CD4-positive, alpha-beta T cell treated with Interleukin-15 for 4 hours (primary cell): Measurements from ENCODE around the gene SYK.
"Not testable (repeated sequence)": the region's sequence is repeated elsewhere in the genome, so short reads cannot be mapped to it uniquely, and the experiment has no call there.

Source experiments
- DNase-seq: peaks from one replicate; pipeline ENCODE4 v3.0.0-alpha.2; 2020; ENCODE audit warnings: low spot score

Gene SYK

DNA sequence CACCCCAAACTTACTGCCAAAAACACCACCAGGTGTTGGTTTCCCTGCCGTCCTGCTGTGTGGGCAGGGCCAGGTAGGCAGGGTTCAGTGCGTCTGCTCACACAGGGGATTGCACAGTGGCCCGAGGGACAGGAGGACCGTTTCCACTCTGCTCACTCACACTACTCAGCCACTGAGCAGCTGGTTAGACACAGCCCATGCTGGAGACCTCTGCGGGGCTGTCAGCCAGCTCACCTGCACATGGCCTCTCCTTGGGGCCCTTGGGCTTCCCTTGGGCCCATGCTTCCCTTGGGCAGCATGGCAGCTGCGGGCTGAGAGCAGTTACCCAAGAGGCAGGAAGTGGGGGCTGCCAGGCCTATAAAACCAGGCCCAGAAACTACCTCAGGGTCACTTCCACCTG, 79.0 kb downstream of the SYK start:
- no peak for DNase-seq

- DNase-seq = no peak
These were observed 80.0 kb downstream of the SYK start for GRCh38 chr9:90881648-90882047.

- DNase-seq = no peak
These were observed 81.5 kb downstream of the SYK start for GRCh38 chr9:90882991-90883600.

DNA sequence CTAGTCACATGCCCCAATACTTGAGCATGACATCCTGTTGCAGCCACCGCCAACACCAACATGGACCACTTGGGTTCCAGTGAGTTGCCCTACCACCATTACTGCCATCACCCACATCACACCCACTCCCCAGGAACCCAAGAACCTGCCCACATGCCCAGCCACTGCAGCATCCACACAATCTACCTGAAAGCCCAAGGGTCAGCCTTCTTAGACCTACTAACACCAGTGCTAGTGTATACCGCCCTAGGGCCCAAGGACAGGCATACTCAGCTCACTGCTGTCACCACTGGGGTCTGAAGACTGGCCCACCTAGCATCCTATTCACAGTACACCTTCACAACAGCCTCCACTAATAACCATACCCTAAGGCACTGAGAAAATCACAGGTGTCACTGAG, 82.0 kb downstream of the SYK start:
- DNase-seq = no peak

DNA sequence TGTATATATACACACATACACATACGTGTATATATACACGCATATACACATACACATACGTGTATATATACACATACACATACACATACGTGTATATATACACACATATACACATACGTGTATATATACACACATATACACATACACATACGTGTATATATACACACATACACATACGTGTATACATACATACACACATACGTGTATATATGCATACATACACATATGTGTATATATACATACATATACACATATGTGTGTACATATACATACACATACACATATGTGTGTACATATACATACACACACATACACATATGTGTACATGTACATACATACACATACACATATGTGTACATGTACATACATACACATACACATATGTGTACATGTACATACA, 82.6 kb downstream of the SYK start:
- no peak for DNase-seq

DNA sequence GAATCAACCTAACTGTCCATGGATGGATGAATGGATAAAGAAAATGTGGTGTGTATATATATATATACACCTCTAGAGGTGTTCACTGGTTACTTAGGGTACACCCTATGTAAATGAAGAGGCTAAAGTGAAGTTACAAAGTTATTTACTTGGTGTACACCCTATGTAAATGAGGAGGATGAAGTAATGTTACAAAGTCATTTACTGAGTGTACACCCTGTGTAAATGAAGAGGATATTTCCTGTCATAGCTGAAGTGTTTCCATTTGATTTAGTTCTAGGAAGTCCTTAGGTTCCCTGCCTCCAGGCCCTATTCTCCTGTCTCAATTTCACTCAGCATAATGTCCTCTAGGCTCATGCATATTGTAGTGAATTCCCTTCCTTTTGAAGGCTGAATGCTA, 85.2 kb downstream of the SYK start:
- not testable (repeated sequence) for DNase-seq

DNA sequence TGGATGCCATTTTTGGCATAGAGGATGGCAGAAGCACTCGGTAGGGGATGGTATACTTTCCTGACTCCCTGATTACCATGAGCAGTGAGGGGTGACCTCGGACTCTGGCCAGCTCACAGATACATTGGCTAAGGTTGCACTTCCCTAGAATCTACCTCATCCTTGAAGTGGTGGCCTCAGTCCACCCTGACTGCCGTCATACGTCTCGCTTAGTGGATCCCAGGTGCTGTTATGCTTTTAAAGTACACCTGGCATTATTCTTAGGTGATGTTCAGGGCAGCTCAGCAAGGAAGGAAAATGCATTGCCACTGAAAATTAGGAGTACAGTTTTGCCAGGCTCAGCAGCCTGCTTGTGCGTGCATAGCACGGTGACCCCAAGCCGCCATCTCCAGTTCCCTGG, 87.3 kb downstream of the SYK start:
- no peak for DNase-seq

DNA sequence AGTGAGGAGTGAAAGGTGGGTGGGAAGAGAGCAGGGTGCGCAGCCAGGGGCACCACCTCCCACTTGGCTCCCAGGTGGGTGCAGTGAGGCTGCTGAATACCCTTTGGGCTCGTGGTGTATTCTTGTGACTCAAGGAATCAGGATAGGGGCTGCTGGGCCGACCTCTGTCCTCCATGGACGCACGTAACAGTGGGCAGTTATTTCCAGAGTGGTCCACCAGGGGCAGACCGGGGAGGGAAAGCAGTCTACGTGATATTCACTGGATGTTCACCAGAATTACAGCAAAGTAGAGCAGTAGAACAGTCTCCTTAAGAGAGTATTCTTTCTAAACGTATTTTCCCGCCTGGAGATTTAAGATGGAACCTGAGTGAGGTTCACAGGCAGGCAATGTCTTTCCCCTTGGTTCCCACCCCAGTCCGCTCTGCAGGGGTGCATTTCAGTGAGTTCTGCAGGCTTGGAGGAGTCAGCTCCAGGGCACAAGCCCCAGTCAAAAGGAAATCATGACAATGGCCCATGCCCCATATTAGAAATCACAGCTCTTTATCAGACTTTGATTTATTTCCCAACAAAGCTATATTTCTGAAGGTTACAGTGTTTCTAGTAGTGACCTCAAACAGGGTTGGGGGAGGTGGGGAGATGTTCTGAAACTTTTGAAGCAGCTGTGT, 88.7 kb downstream of the SYK start:
- DNase-seq = no peak

GRCh38 chr9:90891308-90892040, 89.9 kb downstream of the SYK start:
- DNase-seq = no peak

DNA sequence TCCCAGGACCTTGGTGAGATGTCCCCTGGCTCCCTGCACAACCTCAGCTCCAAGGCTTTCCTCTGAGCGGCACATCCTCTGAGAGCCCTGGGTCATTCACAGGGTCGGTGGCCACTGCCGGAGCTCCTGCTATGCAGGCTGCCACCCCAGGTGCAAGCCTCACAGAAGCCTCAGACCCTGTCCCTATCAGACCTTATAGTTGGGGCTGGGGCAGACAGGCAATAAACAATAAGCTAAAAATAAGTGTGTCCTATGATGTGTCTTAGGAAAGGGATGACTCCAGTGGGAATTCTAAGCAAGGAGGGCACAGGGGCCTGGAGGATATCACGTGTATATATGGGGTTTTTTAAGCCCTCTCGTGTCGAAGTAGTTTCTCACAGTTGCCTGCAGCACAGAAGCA, 91.3 kb downstream of the SYK start:
- no peak for DNase-seq

DNA sequence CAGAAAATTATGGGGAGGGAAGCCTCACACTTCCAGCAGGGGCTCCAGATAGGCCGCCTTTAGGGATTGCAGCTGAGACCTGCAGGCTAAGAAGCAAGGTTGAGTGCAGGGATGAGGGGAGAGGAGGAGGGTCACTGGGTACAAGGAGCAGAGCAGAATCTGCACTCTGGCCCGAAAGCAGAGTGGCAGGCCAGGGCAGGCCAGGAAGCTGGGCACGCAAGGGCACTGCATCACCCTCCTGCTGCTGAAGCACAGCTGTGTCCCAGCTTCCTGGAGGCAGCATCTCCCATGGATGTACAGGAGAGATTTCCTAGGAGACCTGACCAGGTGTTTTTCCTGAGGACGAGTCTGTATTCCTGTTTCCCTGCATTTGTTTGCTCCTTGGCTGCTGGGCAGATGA, 92.1 kb downstream of the SYK start:
- no peak for DNase-seq

DNA sequence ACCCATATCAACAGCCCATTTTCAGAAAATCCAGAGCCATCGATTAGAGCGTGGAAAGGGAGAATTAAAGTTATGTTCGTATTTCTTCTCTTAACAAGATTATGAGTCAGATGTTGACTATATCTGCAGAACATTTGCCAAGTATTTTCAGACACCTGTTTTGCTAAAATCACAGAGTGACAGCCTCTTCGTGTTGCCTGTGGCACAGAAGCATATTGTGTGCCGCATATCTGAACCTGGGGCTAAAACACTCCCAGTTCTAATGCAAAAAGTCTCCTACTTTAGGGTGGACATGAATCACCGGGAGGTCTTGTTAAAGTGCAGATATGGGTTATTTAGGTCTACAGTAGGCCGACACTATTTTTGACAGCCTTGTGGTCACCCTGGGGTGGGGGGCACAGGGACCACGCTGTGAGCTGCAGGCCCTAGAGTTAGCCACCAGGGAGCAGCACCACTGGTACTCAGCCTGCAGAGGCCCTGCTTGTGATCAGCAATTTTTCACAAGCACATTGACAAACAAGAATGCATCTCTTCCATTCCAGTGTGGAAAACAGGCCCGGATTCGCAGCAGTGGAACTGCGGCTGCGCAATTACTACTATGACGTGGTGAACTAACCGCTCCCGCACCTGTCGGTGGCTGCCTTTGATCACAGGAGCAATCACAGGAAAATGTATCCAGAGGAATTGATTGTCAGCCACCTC, 93.5 kb downstream of the SYK start:
- no peak for DNase-seq

GRCh38 chr9:90895786-90896185, 94.2 kb downstream of the SYK start:
- no peak for DNase-seq

DNA sequence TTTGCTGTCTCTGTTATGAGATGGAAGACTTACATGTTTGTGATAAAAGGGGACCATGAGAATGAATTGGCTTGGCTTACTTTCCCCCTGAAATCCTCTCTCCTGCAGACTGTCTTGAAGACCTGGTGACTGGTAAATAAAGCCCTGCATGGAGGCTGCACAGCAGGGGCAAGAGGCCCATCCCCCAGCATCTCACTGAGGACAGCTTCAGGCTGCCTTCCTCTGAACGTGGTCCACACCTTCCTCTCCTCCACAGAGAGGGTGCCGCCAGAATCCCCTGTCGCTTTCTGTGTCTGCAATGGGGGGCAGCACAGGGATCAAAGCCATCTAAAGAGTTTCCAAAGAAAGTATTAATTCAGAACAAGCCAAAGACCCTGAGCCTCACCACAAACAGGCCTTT, 94.6 kb downstream of the SYK start:
- DNase-seq = no peak

GRCh38 chr9:90898228-90898627, 96.6 kb downstream of the SYK start:
- DNase-seq = no peak

- DNase-seq = no peak
These were observed 97.7 kb downstream of the SYK start for GRCh38 chr9:90899287-90899686.

DNA sequence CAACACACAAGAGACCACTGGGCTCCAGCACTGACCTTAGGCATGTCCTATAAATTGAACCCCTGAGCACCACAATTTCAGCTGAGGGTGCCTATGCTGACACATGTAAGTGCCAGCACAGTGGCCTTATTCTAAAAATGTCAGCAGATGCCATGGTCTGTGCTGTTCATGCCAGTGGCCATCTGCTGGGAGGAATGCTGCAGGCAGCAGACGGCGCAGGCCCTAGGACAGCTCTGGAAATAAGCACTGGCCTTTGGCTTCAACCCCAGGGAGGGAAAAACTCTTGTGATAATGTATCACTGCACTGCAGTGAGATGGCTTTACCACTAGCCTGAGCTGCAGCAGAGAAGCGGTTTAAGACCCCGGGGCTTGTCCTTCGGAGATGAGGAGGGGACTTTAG, 98.5 kb downstream of the SYK start:
- no peak for DNase-seq

- no peak for DNase-seq
These were observed 100.3 kb downstream of the SYK start for GRCh38 chr9:90901933-90902332.

DNA sequence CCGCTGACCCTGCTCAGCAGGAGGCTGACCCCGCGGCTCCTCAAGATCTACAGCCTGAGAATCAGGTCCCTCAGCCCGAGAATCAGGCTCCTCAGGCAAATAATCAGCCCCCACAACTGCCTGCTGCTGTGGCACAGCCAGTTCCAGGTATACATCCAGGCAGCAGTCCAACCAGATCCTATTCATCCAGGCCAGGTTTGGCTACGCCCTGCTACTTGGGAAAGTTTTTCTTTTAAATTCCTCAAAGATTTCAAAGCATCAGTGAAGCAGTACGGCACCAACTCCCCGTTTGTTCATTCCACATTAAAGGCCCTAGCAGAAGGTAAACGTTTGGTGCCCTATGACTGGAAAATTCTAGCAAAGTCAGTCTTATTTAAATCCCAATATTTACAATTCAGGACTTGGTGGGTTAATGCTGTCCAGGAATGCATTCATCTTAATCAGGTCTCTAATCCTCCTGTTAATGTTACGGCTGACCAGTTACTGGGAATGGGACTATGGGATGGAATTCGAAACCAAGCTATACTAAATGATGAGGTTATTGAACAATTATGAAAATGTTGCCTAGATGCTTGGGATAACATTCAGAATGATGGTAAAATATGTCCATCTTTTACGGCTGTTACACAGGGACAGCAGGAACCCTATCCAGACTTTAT, 102.3 kb downstream of the SYK start:
- DNase-seq = no peak

DNA sequence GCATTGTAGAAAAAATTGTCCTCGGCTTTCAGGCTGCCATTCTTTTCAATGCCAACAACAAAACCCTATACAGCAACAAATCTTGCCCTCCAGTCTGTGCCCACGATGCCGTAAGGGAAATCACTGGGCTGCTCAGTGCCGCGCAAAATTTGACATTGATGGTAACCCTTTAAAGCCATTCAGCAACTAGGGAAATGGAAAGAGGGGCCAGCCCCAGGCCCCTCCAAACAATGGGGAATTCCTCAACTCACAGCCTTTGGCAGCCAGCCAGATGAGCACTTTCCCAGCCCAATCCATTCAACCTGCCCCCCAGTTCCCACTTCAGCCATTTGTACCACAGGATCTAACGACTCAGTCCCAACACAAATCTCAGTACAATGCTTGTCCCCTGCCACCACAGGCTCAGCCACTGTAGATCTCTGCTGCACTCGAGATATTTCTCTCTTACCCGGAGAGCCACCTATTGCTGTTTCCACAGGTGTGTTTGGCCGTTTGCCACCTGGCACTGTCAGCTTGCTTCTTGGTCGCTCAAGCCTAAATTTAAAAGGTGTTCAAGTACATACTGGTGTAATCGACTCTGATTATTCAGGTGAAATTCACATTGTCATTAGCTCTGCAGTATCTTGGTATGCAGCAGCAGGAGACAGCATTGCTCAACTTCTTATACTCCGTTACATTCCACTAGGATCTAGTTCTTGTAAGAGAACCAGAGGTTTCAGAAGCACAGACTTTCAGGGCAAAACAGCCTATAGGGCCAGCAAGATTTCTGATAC, 103.3 kb downstream of the SYK start:
- no peak for DNase-seq

DNA sequence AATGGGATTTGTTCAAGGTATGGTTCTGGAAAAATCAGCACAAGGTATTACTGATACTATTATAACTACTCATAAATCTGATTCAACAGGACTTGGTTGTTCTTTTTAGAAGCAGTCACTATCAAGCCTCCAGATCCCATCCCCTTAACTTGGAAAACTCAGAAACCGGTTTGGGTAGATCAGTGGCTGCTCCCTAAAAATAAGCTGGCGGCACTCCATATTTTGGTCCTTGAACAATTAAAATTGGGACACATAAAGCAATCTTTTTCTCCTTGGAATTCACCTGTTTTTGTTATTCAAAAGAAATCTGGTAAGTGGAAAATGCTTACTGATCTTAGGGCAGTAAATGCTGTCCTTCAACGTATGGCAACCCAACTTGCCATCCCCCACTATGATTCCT, 104.2 kb downstream of the SYK start:
- DNase-seq = no peak
